Psoas muscle (tissue), 8 donors: ENCODE results near the gene TIGAR. TPM values are rescaled to one million over a fixed set of nuclear protein-coding genes. Genes with fewer than 3 reads are reported as not detected.
A peak's percentile ranks its signal among the peaks of the same experiment; 100 is the strongest.

ENCODE experiments used
- ATAC-seq, 4 donors: fragments of 200-7000 bp; cut with Tn5 transposase; one replicate each; pipeline ENCODE4 v1.9.1; 2020; ENCODE audit warnings: moderate library complexity in 3 of 4, mild to moderate bottlenecking in 2 of 4
- DNase-seq, 2 donors: peaks; one replicate each; pipeline ENCODE4 v3.0.0-alpha.2; 2020
- H3K27ac ChIP-seq: fragments of 200-600 bp; one replicate; pipeline ENCODE4 v1.8.0; 2022
- H3K27me3 ChIP-seq, 3 donors: fragments of 200-600 bp in 1 of 3; one replicate each; pipeline versions ENCODE4 v1.6.1 to v1.8.0; 2013 to 2022; ENCODE audit warnings: low read length in 2 of 3, mild to moderate bottlenecking in 2 of 3, moderate library complexity in 1 of 3; ENCODE audit not compliant: insufficient read depth in 3 of 3
- H3K36me3 ChIP-seq, 2 donors: fragments of 200-600 bp in 1 of 2; one replicate each; pipeline versions ENCODE4 v1.6.1 to v1.8.0; 2013 to 2022; ENCODE audit warnings: low read depth in 1 of 2, mild to moderate bottlenecking in 1 of 2, moderate library complexity in 1 of 2; ENCODE audit not compliant: insufficient read depth in 1 of 2
- H3K4me1 ChIP-seq: fragments of 200-600 bp; one replicate; pipeline ENCODE4 v1.8.0; 2022
- H3K4me3 ChIP-seq: fragments of 200-600 bp; one replicate; pipeline ENCODE4 v1.8.0; 2022; ENCODE audit warnings: mild to moderate bottlenecking
- H3K9me3 ChIP-seq: fragments of 200-600 bp; one replicate; pipeline ENCODE4 v1.8.0; 2022
- CTCF ChIP-seq: fragments of 200-600 bp; IDR thresholded peaks from one replicate; pipeline ENCODE4 v1.8.0; 2022; ENCODE audit warnings: antibody characterized with exemption
- WGBS, 3 donors: extraction: QIAGEN DNeasy Blood & Tissue Kit; methylation state at CpG; one replicate each; pipeline versions ENCODE4 v1.1.6 to v1.1.7; 2013; 5-methylcytosine and 5-hydroxymethylcytosine counted together
- intact Hi-C, 2 donors: fragments of 100-400 bp; cut with DNase I; formaldehyde crosslinking; loops; one replicate each; pipeline versions ENCODE4 v1.11.0 to v1.14.2; 2022
- polyA plus RNA-seq, 3 donors: library from polyadenylated mRNA; stranded (reverse); fragments of 200-250 nt; gene quantifications; one replicate each; pipeline ENCODE4 v1.2.3, GENCODE V29; 2013
- total RNA-seq, 4 donors: library from RNA; stranded (reverse); fragmentation: NEBNext Ultra II Directional in 2 of 4; extraction: Animal tissue kit (Norgen Biotek cat#: 25700) in 2 of 4; gene quantifications; one replicate each; pipeline versions ENCODE4 v1.2.1 to v1.2.4, GENCODE V29; 2021 to 2023
- donor health status: healthy with polysubstance abuse.
- donor health status: DM: no; HTN: no; CAD: no; lungs with moderate emphysema.
- donor health status: Bipolar disorder and iron deficiency.
- donor health status: healthy.
- donor health status: DM: yes; HTN: yes; CAD: no.
- donor health status: DM: no; HTN: no; CAD: no.
- donor health status: DM: no; HTN: no; CAD: no.
- donor health status: DM: yes; HTN: yes; CAD: no.

TIGAR gene
- total and polyA plus RNA-seq, 7 donors: 6.3 to 20.0 (median 11.8) TPM

DNA sequence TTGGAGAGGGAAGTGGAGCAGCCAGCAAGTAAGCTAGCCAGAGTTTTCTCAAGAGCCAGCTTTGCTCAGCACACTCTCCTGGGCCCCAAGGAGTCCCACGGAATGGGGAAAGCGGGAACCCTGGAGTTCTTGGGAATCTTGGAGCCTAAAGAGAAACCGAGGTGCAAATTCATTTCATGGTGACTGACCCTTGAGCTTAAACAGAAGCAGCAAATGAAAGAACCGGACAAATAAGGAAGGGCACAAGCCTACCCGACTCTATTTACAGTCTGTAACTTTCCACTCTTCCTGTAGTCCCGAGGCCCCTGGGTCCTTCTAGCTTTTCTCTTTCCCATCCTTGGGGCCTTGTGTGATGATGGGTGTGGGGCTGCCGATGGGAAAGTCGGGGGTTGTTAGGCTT is 18.1 kb upstream of the TIGAR start:
- Histone ChIP-seq H3K4me3 (no peak overlapping the region), H3K36me3 (no peaks in the 10 kb centered on the region), H3K9me3 (no peaks in the 10 kb centered on the region), H3K27ac (no peak overlapping the region), H3K4me1 (peaks cover under 1% of the 10 kb centered on the region), H3K27me3 (no peaks in the 10 kb centered on the region)
- intact Hi-C loops: no loop called here
- WGBS, 3 donors: 75 to 82% (median 78%) methylated on average over 8 of the region's 8 CpGs
- DNase-seq: no peak
- ATAC-seq: no peak
- no peak for TF ChIP-seq CTCF

GRCh38 chr12:4303750-4304149 is 17.3 kb upstream of the TIGAR start:
- Histone ChIP-seq H3K27ac (no peak overlapping the region), H3K36me3 (no peaks in the 10 kb centered on the region), H3K4me3 (no peak overlapping the region), H3K4me1 (peaks cover 5% of the 10 kb centered on the region), H3K27me3 (no peaks in the 10 kb centered on the region), H3K9me3 (no peaks in the 10 kb centered on the region)
- intact Hi-C loops: no loop called here
- ATAC-seq: no peak
- WGBS, 3 donors: 59 to 80% (median 70%) methylated on average over 3 of the region's 3 CpGs
- no peak for TF ChIP-seq CTCF
- DNase-seq: no peak

DNA sequence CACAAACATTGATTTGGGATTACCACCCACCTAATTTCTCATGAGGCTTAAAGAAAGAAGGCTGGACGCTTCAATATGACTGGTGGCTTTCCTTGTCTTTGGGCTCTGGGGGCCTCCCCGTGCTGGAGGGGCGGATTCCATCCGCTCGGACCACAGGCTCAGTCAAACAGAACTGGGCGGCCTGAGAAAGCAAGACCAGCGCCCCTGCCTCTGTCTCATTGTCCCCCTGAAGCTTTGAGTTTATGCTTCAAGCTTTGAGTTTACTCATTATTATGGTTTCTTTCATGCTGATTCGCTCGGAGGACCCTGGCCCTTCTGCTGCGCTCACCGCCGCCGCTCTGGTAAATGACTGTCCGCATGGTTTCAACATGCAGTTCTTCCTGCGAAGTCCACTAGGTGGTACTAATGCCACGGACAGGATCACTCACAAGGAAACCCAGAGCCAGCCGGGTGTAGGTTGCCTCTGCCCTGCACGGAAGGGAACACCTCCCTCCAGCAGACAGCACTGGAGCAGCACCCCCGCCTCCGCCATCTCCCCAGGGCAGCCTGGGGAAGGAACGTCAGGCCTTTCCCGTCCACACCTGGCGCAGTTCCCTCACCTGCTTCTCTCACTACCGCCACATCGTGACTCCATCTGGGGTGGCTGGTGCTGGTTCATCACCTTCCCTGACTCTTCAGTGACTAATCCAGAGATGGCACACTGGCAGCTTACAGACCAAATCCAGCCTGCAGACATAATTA is 13.2 kb upstream of the TIGAR start:
- Histone ChIP-seq H3K27ac (peak overlapping the region; percentile 1), H3K27me3 (no peaks in the 10 kb centered on the region), H3K4me1 (peaks cover 5% of the 10 kb centered on the region), H3K9me3 (no peaks in the 10 kb centered on the region), H3K36me3 (no peaks in the 10 kb centered on the region), H3K4me3 (peak overlapping the region; percentile 48)
- ATAC-seq (peak; percentile 94 to 100 (median 96)), DNase-seq (peak; percentile 56 to 76)
- 24 to 25% (median 25%) methylated on average over 23 to 25 of the region's 25 CpGs for WGBS, 3 donors
- peak; percentile 76 for TF ChIP-seq CTCF
- intact Hi-C loops: loop anchor here (5.0 kb wide), 3 partner anchors 115 to 225 kb away; no protein-coding TSS in a partner anchor

DNA sequence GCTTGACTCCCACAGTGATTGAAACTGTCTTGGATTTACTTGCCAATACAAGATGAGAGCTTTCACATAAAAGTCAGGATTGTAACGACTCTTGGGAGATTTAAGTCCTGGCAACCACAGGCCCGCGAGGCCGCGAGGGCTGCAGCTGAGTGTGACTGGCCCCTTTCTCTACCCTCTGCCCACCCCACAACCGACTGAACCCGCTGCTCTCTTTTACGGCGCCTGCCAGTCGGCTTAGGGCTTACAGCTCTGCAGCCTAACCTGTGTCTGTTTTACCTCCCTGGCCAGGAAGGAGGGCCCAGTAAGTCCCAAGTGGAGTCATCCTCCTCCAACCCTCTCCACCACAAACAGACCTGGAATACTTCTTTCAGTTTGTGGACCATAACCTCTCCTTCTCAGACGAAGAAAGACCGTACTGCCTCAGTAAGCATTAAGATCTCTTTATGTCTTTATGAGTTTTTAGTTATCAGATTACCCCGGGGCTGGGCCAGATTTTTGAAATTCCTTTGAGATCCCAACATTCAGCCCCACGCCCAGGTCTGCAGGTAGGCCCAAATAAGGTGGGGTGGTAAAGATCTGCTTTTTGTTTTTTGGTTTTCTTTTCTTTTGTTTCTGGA is 12.6 kb upstream of the TIGAR start:
- Histone ChIP-seq H3K27me3 (no peaks in the 10 kb centered on the region), H3K27ac (peak overlapping the region; percentile 1), H3K4me1 (peaks cover 5% of the 10 kb centered on the region), H3K9me3 (no peaks in the 10 kb centered on the region), H3K36me3 (no peaks in the 10 kb centered on the region), H3K4me3 (peak overlapping the region; percentile 48)
- ATAC-seq (peak in 1 of 4 donors; percentile 5), DNase-seq (no peak)
- no peak for TF ChIP-seq CTCF
- WGBS, 3 donors: 72 to 75% (median 74%) methylated on average over 14 of the region's 14 CpGs
- intact Hi-C loops: loop anchor here (5.0 kb wide), 3 partner anchors 114 to 224 kb away; no protein-coding TSS in a partner anchor
